Purkinje cell (primary cell): ENCODE results near the gene AZI2. TPM values are rescaled to one million over a fixed set of nuclear protein-coding genes. Genes with fewer than 3 reads are reported as not detected.

ENCODE experiments used
- polyA plus RNA-seq: library from polyadenylated mRNA; unstranded; fragments of >200 nt; fragmentation: Nextera tagmentation; gene quantifications from 2 replicates; pipeline ENCODE4 v1.2.1, GENCODE V29; 2014

Gene AZI2, protein sequence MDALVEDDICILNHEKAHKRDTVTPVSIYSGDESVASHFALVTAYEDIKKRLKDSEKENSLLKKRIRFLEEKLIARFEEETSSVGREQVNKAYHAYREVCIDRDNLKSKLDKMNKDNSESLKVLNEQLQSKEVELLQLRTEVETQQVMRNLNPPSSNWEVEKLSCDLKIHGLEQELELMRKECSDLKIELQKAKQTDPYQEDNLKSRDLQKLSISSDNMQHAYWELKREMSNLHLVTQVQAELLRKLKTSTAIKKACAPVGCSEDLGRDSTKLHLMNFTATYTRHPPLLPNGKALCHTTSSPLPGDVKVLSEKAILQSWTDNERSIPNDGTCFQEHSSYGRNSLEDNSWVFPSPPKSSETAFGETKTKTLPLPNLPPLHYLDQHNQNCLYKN
- 68.2 and 94.9 TPM in 2 replicates for polyA plus RNA-seq

DNA sequence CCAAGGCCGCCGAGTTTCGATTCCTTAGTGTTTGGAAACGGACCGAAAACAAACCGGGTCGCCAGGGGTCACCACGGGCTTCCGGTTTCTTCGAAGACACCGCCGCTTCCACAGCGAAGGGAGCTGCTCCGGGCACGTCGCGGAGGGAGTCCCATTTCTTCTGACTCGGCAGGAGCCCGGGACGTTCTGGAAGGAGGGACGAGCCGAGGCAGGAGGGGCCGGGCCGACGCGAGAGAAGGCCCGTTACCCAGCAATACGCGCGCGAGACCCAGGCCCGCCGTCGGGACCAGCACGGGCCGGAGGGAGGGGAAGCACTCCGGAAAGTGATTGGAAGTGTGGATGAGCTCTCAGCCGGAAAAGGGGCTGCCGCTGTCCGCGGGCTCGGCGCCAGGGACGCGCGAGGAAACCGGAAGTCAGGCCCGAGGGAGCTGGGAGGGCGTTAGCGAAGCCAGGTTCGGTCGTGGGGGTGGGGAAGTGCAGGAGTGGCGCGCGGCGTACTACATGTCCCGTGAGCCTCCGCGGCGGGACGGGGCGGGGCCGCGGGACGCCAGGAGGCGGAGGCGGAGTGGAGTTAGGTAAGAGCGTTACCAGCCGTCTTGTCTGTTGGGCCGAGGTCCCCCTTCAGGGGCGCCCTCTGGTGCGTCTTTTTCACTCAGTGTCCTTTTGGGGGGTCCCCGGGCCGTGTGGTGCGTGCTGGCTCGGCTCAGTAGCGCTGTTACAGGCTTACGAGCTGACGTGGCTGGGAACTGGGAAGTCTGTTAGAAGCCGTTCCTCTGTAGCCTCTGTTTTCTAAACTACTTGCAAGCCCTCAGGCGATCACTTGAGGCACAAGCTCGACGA lies at the start of gene AZI2, which contains the start of gene ZCWPW2:
Gene AZI2, minus strand, starts transcription at position 196 of the 840 bp plus-strand sequence. CDS start 8,207 bp downstream, outside the sequence.
Gene ZCWPW2, plus strand, starts transcription at position 93 of the 840 bp plus-strand sequence. CDS start 64,348 bp downstream, outside the sequence.

Other genes starting within 250 kb of the AZI2 start
- 82.2 and 82.9 TPM in 2 replicates for gene CMC1, start 107.2 kb downstream of the AZI2 start, polyA plus RNA-seq
- 3.2 and 4.8 TPM in 2 replicates for gene ZCWPW2, start 103 bp downstream of the AZI2 start, polyA plus RNA-seq